HepG2 (cell line): ENCODE data around the gene NSL1. TPM values are rescaled to one million over a fixed set of nuclear protein-coding genes. Genes with fewer than 3 reads are reported as not detected.

ENCODE experiments used
- AGO1 ChIP-seq: fragments of 200-400 bp; formaldehyde crosslinking; IDR thresholded peaks from 2 replicates; pipeline ENCODE4 v1.6.1; 2017; ENCODE audit warnings: mild to moderate bottlenecking, low read depth, low read length, moderate library complexity; ENCODE audit not compliant: poor library complexity, severe bottlenecking
- BATF2 ChIP-seq: sonication (generic); formaldehyde crosslinking; IDR thresholded peaks from 2 replicates; pipeline ENCODE4 v1.8.0; 2022; ENCODE audit warnings: mild to moderate bottlenecking, missing genetic modification reagents, moderate library complexity
- ELF1 ChIP-seq: sonication (generic); formaldehyde crosslinking; IDR thresholded peaks from 2 replicates; pipeline ENCODE4 v1.4.0; 2020; ENCODE audit warnings: missing genetic modification reagents
- GABPB1 ChIP-seq: IDR thresholded peaks from 2 replicates; pipeline ENCODE4 v1.6.1; 2016; ENCODE audit warnings: mild to moderate bottlenecking, missing genetic modification reagents, moderate library complexity, missing compliant biosample characterization
- MEIS1 ChIP-seq: sonication (generic); formaldehyde crosslinking; IDR thresholded peaks from 2 replicates; pipeline ENCODE4 v1.9.0; 2021; ENCODE audit warnings: mild to moderate bottlenecking, missing genetic modification reagents, moderate library complexity, borderline replicate concordance
- SOX6 ChIP-seq, 2 experiments: fragments of 450-650 bp in 1 of 2; sonication (generic) in 1 of 2; formaldehyde crosslinking in 1 of 2; IDR thresholded peaks; 2 replicates each; pipeline versions ENCODE4 v1.4.0 to v1.6.1; 2017 to 2020; ENCODE audit warnings: antibody characterized with exemption in 1 of 2, mild to moderate bottlenecking in 1 of 2, missing genetic modification reagents in 1 of 2
- SRY ChIP-seq: sonication (generic); formaldehyde crosslinking; IDR thresholded peaks from 2 replicates; pipeline ENCODE4 v1.8.0; 2022; ENCODE audit warnings: mild to moderate bottlenecking, missing genetic modification reagents
- ZFP91 ChIP-seq: sonication (generic); formaldehyde crosslinking; IDR thresholded peaks from 2 replicates; pipeline ENCODE4 v1.9.0; 2022; ENCODE audit warnings: missing genetic modification reagents, mild to moderate bottlenecking, borderline replicate concordance
- polyA plus RNA-seq, 8 experiments: library from polyadenylated mRNA; depleted of rRNA in 3 of 8; stranded (reverse) in 7 of 8; unstranded in 1 of 8; fragments of >200 nt; fragmentation: Illumina TruSeq in 4 of 8; extraction: Trizol in 4 of 8; gene quantifications; 2 replicates each; pipeline versions ENCODE4 v1.2.1 to v1.2.3, GENCODE V29; 2011 to 2016; ENCODE audit warnings: low read depth in 4 of 8, missing spikeins in 1 of 8, mixed read lengths in 1 of 8; ENCODE audit not compliant: insufficient read depth in 1 of 8
- total RNA-seq, 5 experiments: library from RNA; depleted of rRNA; stranded (reverse); fragments of >200 nt; fragmentation: Illumina TruSeq; extraction: Trizol; gene quantifications; 2 replicates each; pipeline ENCODE4 v1.2.3, GENCODE V29; 2016; ENCODE audit warnings: low read depth in 1 of 5
- TF ChIP-seq, protein P1 (sequence below): sonication (generic); formaldehyde crosslinking; IDR thresholded peaks from 2 replicates; pipeline ENCODE4 v1.4.0; 2020; ENCODE audit warnings: missing genetic modification reagents
- TF ChIP-seq, protein P2 (sequence below): sonication (generic); formaldehyde crosslinking; IDR thresholded peaks from 2 replicates; pipeline ENCODE4 v1.8.0; 2023; ENCODE audit warnings: mild to moderate bottlenecking, missing genetic modification reagents
- TF ChIP-seq, protein P3 (sequence below): sonication (generic); formaldehyde crosslinking; IDR thresholded peaks from 2 replicates; pipeline ENCODE4 v1.8.0; 2022; ENCODE audit warnings: missing genetic modification reagents, mild to moderate bottlenecking, borderline replicate concordance

NSL1 gene
- total and polyA plus RNA-seq, 2 of the 13 experiments (the other 11 are each of a cell fraction or from before 2014, with no cell fraction given) = 34.5 to 77.4 TPM

DNA sequence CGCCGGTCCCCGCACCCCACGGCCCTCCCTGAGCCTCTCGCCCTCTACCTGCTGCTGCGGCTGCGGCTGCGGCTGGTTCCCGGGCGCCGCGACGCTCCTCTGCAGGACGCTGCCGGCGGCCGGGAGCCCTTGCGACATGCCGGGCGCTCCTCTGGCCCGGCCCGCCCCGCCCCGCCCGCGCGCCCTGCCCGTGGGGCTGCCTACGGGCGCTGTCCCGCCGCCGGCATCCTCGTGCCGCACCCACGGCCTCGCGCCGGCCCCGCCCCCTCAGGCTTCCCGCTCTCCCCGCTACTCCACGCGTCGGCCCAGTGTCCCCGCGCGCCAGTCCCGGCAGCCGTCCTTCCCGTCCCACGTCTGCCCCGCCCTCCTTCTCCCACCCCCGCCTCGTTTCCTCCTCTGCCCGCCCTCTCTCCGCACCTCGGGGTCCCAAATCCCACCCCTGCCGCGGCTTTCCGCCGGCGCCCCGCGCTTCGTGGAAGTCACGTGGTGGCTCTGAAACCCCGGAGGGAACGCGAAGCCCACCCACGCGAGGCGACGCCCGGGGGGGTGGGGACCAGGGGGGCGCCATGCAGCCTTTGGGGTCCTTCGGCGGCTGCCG is 91.9 kb downstream of the NSL1 start, which contains the start of gene BATF3 (continued):
- TF ChIP-seq ZFP91 (CRISPR knock-in tag) (no peak), ELF1 (CRISPR knock-in tag) (no peak), MEIS1 (no peak), BATF2 (CRISPR knock-in tag) (0 out of 2 replicates have a peak, but pooled peaks have one; percentile 14), SOX6 (IDR thresholded peaks at IDR 0.05) (no peak), SOX6 (CRISPR knock-in tag; IDR thresholded peaks at IDR 0.05) (no peak), AGO1 (peak; percentile 16), GABPB1 (CRISPR knock-in tag) (0 out of 2 replicates have a peak, but pooled peaks have one; percentile 21), SRY (CRISPR knock-in tag) (0 out of 2 replicates have a peak, but pooled peaks have one; percentile 50)
- TF ChIP-seq, protein P1, sequence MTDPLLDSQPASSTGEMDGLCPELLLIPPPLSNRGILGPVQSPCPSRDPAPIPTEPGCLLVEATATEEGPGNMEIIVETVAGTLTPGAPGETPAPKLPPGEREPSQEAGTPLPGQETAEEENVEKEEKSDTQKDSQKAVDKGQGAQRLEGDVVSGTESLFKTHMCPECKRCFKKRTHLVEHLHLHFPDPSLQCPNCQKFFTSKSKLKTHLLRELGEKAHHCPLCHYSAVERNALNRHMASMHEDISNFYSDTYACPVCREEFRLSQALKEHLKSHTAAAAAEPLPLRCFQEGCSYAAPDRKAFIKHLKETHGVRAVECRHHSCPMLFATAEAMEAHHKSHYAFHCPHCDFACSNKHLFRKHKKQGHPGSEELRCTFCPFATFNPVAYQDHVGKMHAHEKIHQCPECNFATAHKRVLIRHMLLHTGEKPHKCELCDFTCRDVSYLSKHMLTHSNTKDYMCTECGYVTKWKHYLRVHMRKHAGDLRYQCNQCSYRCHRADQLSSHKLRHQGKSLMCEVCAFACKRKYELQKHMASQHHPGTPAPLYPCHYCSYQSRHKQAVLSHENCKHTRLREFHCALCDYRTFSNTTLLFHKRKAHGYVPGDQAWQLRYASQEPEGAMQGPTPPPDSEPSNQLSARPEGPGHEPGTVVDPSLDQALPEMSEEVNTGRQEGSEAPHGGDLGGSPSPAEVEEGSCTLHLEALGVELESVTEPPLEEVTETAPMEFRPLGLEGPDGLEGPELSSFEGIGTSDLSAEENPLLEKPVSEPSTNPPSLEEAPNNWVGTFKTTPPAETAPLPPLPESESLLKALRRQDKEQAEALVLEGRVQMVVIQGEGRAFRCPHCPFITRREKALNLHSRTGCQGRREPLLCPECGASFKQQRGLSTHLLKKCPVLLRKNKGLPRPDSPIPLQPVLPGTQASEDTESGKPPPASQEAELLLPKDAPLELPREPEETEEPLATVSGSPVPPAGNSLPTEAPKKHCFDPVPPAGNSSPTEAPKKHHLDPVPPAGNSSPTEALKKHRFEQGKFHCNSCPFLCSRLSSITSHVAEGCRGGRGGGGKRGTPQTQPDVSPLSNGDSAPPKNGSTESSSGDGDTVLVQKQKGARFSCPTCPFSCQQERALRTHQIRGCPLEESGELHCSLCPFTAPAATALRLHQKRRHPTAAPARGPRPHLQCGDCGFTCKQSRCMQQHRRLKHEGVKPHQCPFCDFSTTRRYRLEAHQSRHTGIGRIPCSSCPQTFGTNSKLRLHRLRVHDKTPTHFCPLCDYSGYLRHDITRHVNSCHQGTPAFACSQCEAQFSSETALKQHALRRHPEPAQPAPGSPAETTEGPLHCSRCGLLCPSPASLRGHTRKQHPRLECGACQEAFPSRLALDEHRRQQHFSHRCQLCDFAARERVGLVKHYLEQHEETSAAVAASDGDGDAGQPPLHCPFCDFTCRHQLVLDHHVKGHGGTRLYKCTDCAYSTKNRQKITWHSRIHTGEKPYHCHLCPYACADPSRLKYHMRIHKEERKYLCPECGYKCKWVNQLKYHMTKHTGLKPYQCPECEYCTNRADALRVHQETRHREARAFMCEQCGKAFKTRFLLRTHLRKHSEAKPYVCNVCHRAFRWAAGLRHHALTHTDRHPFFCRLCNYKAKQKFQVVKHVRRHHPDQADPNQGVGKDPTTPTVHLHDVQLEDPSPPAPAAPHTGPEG (CRISPR knock-in tag) = no peak
- TF ChIP-seq, protein P2, sequence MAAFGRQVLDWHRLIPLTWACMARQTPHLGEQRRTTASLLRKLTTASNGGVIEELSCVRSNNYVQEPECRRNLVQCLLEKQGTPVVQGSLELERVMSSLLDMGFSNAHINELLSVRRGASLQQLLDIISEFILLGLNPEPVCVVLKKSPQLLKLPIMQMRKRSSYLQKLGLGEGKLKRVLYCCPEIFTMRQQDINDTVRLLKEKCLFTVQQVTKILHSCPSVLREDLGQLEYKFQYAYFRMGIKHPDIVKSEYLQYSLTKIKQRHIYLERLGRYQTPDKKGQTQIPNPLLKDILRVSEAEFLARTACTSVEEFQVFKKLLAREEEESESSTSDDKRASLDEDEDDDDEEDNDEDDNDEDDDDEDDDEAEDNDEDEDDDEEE (CRISPR knock-in tag) = peak; percentile 17; the same call in 1 of the 2 replicates
- TF ChIP-seq, protein P3, sequence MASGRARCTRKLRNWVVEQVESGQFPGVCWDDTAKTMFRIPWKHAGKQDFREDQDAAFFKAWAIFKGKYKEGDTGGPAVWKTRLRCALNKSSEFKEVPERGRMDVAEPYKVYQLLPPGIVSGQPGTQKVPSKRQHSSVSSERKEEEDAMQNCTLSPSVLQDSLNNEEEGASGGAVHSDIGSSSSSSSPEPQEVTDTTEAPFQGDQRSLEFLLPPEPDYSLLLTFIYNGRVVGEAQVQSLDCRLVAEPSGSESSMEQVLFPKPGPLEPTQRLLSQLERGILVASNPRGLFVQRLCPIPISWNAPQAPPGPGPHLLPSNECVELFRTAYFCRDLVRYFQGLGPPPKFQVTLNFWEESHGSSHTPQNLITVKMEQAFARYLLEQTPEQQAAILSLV (CRISPR knock-in tag) = 0 out of 2 replicates have a peak, but pooled peaks have one; percentile 19
